Measurements from ENCODE around the gene SATB1. TPM values are rescaled to one million over a fixed set of nuclear protein-coding genes. Genes with fewer than 3 reads are reported as not detected.

SATB1 gene
- polyA plus RNA-seq, 4 donors = 38.8 to 44.7 (median 42.2) TPM

- no peak for DNase-seq (ENCODE audit: low read depth in 4 of 4, low spot score in 2 of 4)
Measured at GRCh38 chr3:18300916-18301315, 124.2 kb downstream of the SATB1 start.

- DNase-seq (ENCODE audit: low read depth in 4 of 4, low spot score in 2 of 4) = no peak
Measured at GRCh38 chr3:18297126-18297525, 128.0 kb downstream of the SATB1 start.

Measured in left renal cortex interstitium (tissue), 4 donors.